NB4 (cell line): ENCODE data around the gene WDR73.

ENCODE experiments used
- DNase-seq: peaks from one replicate; pipeline ENCODE4 v3.0.0; 2010; ENCODE audit warnings: low read depth
- H3K4me3 ChIP-seq: one replicate; pipeline ENCODE4 v1.5.1; 2011; ENCODE audit warnings: mild to moderate bottlenecking, low read depth, low read length, moderate library complexity
- CTCF ChIP-seq: IDR thresholded peaks from one replicate; pipeline ENCODE4 v1.5.1; 2012; ENCODE audit warnings: low read depth, low read length
- MYC ChIP-seq: IDR thresholded peaks from 2 replicates; pipeline ENCODE4 v1.6.1; 2011; ENCODE audit warnings: low read depth, low read length
- POLR2A ChIP-seq: IDR thresholded peaks from 2 replicates; pipeline ENCODE4 v1.6.1; 2011; ENCODE audit warnings: mild to moderate bottlenecking; ENCODE audit not compliant: insufficient read length; ENCODE audit errors: extremely low read depth
- TF ChIP-seq, protein P1 (sequence below): IDR thresholded peaks from 2 replicates; pipeline ENCODE4 v1.6.1; 2011; ENCODE audit warnings: low read depth, low read length

Gene WDR73

GRCh38 chr15:84633311-84634227 is 20.5 kb downstream of the WDR73 start:
- peak overlapping the region; percentile 66 for H3K4me3 ChIP-seq
- TF ChIP-seq MYC (peak; percentile 12; the same call in 1 of the 2 replicates), CTCF (no peak)
- DNase-seq: peak; percentile 87

DNA sequence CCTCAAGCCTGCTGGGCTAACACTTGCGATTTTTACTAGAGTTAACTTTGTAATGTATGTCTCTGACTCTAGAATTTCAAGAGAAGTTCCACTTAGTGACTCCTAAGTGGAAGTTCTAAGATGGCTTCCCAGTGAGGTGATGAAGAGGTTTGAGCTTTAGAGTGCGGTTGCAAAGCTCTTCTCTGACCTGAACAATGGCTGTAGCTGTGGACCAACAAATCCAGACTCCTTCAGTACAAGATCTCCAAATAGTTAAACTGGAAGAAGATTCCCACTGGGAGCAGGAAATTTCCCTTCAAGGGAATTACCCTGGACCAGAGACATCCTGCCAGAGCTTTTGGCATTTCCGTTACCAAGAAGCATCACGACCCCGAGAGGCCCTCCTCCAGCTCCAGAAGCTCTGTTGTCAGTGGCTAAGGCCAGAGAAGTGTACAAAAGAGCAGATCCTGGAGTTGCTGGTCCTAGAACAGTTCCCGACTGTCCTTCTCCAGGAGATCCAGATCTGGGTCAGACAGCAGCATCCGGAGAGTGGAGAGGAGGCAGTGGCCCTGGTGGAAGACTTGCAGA is 22.3 kb downstream of the WDR73 start:
- DNase-seq: no peak
- no peak for TF ChIP-seq CTCF
- peak overlapping the region; percentile 80 for H3K4me3 ChIP-seq

DNA sequence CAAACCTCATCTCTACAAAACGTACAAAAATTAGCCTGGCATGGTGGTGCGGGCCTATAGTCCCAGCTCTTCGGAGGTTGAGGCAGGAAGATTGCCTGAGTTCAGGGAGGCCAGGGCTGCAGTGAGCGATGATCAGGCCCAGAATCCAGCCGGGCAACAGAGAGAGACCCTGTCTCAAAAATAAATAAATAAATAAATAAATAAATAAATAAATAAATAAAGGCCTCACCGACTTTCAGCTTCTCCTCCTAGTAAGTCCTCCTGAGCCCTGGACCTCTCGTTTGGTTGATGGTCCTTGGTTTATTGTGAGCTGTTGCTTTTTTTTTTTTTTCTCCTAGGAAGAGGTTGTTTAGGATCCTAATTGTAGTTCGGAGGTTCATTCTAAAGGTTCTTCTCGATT is 25.1 kb downstream of the WDR73 start:
- DNase-seq: no peak
- TF ChIP-seq MYC: no peak
- TF ChIP-seq, protein P1, sequence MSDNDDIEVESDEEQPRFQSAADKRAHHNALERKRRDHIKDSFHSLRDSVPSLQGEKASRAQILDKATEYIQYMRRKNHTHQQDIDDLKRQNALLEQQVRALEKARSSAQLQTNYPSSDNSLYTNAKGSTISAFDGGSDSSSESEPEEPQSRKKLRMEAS: no peak
- TF ChIP-seq CTCF: no peak
- no peak for TF ChIP-seq POLR2A
- H3K4me3 ChIP-seq: no peak overlapping the region

DNA sequence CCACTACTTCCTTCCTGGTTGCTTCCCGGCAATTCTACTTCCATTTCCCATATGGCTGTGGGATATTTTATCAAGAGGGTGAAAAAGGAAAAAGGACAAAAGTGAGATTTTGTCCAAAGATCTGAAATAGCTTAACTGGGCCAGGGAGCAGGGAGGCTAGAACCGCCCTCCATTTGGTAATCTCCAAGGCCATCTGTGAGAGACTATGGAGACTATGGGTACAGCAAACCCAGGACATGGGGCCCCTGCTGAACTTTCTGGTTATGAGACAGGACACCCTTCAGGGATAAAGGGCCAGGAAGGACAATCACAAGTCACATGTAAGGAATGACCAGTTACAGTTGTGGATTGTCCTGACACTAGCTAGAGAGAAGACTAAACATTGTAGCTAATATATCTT is 29.0 kb downstream of the WDR73 start:
- no peak overlapping the region for H3K4me3 ChIP-seq
- DNase-seq: no peak
- TF ChIP-seq POLR2A (no peak), CTCF (no peak), MYC (no peak)
- TF ChIP-seq, protein P1: no peak

- TF ChIP-seq POLR2A (no peak), MYC (no peak), CTCF (no peak)
- TF ChIP-seq, protein P1: no peak
Observed at GRCh38 chr15:84624359-84624758, 29.7 kb downstream of the WDR73 start.

More at GRCh38 chr15:84624359-84624758, 29.7 kb downstream of the WDR73 start:
- no peak overlapping the region for H3K4me3 ChIP-seq
- DNase-seq: no peak
